Memory B cell (primary cell): ENCODE data around the gene KRT10.
"Not testable (repeated sequence)": the region's sequence is repeated elsewhere in the genome, so short reads cannot be mapped to it uniquely, and the experiment has no call there.

ENCODE experiments used
- ATAC-seq: fragments of 150-1000 bp; cut with Tn5 transposase; 2 replicates; pipeline ENCODE4 v1.10.0; 2021; ENCODE audit warnings: low read depth, mild to moderate bottlenecking, moderate library complexity
- DNase-seq, 2 donors: peaks; one replicate each; pipeline ENCODE4 v3.0.0; 2022; ENCODE audit warnings: low spot score in 2 of 2
- H3K27ac Mint-ChIP-seq: one replicate; pipeline ENCODE4 v1.8.0; 2022; ENCODE audit warnings: mild to moderate bottlenecking, moderate library complexity, mixed read lengths
- H3K27me3 Mint-ChIP-seq: one replicate; pipeline ENCODE4 v1.8.0; 2022; ENCODE audit warnings: mixed read lengths
- H3K36me3 Mint-ChIP-seq: one replicate; pipeline ENCODE4 v1.8.0; 2022; ENCODE audit warnings: mild to moderate bottlenecking, mixed read lengths
- H3K4me1 Mint-ChIP-seq: one replicate; pipeline ENCODE4 v1.8.0; 2022; ENCODE audit warnings: mixed read lengths
- H3K4me3 Mint-ChIP-seq: one replicate; pipeline ENCODE4 v1.8.0; 2022; ENCODE audit warnings: mild to moderate bottlenecking, moderate library complexity, mixed read lengths
- H3K9me3 Mint-ChIP-seq: one replicate; pipeline ENCODE4 v1.8.0; 2022; ENCODE audit warnings: mixed read lengths

Gene KRT10

GRCh38 chr17:40822132-40822812, at the start of gene KRT10:
Gene KRT10, minus strand, starts transcription at chr17:40822614. Its CDS starts 29 bp downstream, at chr17:40822585.
- H3K4me1 Mint-ChIP-seq = peaks cover 7% of the 10 kb centered on the region
- H3K27ac Mint-ChIP-seq = no peak within 1 kb of the TSS
- H3K4me3 Mint-ChIP-seq = no peak within 1 kb of the TSS
- DNase-seq (no peak), ATAC-seq (no peak)
- H3K36me3 Mint-ChIP-seq = peaks cover 19% of the 10 kb centered on the region
- H3K27me3 Mint-ChIP-seq = peaks cover 9% of the 10 kb centered on the region
- peaks cover 4% of the 10 kb centered on the region for H3K9me3 Mint-ChIP-seq

GRCh38 chr17:40871316-40871715, 48.9 kb upstream of the KRT10 start:
- H3K9me3 Mint-ChIP-seq = no peaks in the 10 kb centered on the region
- peaks cover 6% of the 10 kb centered on the region for H3K27me3 Mint-ChIP-seq
- H3K27ac Mint-ChIP-seq = no peak overlapping the region
- no peaks in the 10 kb centered on the region for H3K36me3 Mint-ChIP-seq
- ATAC-seq (no peak), DNase-seq (no peak)
- H3K4me1 Mint-ChIP-seq = no peaks in the 10 kb centered on the region
- H3K4me3 Mint-ChIP-seq = no peak overlapping the region

- Mint-ChIP-seq H3K4me3 (no peak overlapping the region), H3K27me3 (peaks cover 6% of the 10 kb centered on the region), H3K27ac (no peak overlapping the region), H3K9me3 (no peaks in the 10 kb centered on the region), H3K4me1 (no peaks in the 10 kb centered on the region), H3K36me3 (no peaks in the 10 kb centered on the region)
- ATAC-seq (no peak), DNase-seq (no peak)
These were observed 47.7 kb upstream of the KRT10 start for GRCh38 chr17:40870136-40870535.

GRCh38 chr17:40866838-40867237, 44.4 kb upstream of the KRT10 start, which contains the start of gene KRT12:
Gene KRT12, minus strand, starts transcription at chr17:40867223. Its CDS starts 37 bp downstream, at chr17:40867186.
- no peak for DNase-seq
- Mint-ChIP-seq H3K27me3 (peaks cover 9% of the 10 kb centered on the region), H3K4me1 (no peaks in the 10 kb centered on the region), H3K4me3 (no peak within 1 kb of the TSS), H3K27ac (no peak within 1 kb of the TSS), H3K9me3 (no peaks in the 10 kb centered on the region), H3K36me3 (no peaks in the 10 kb centered on the region)
- no peak for ATAC-seq

GRCh38 chr17:40864661-40865390, 42.4 kb upstream of the KRT10 start:
- H3K36me3 Mint-ChIP-seq = no peaks in the 10 kb centered on the region
- DNase-seq = no peak
- H3K4me1 Mint-ChIP-seq = no peaks in the 10 kb centered on the region
- H3K9me3 Mint-ChIP-seq = no peaks in the 10 kb centered on the region
- H3K4me3 Mint-ChIP-seq = no peak overlapping the region
- no peak overlapping the region for H3K27ac Mint-ChIP-seq
- H3K27me3 Mint-ChIP-seq = peaks cover 11% of the 10 kb centered on the region
- ATAC-seq = no peak

- Mint-ChIP-seq H3K9me3 (no peaks in the 10 kb centered on the region), H3K4me1 (no peaks in the 10 kb centered on the region), H3K27me3 (peaks cover 13% of the 10 kb centered on the region), H3K27ac (no peak overlapping the region), H3K4me3 (no peak overlapping the region), H3K36me3 (no peaks in the 10 kb centered on the region)
- DNase-seq (no peak), ATAC-seq (no peak)
These were observed 40.7 kb upstream of the KRT10 start for GRCh38 chr17:40862985-40863733.

GRCh38 chr17:40859536-40859935, 37.1 kb upstream of the KRT10 start:
- no peak overlapping the region for H3K27ac Mint-ChIP-seq
- H3K36me3 Mint-ChIP-seq = no peaks in the 10 kb centered on the region
- H3K4me3 Mint-ChIP-seq = no peak overlapping the region
- H3K27me3 Mint-ChIP-seq = peaks cover 11% of the 10 kb centered on the region
- ATAC-seq = no peak
- no peaks in the 10 kb centered on the region for H3K9me3 Mint-ChIP-seq
- no peak for DNase-seq
- H3K4me1 Mint-ChIP-seq = no peaks in the 10 kb centered on the region

- not testable (repeated sequence) for H3K9me3 Mint-ChIP-seq, H3K27ac Mint-ChIP-seq, DNase-seq, H3K4me1 Mint-ChIP-seq, ATAC-seq, H3K4me3 Mint-ChIP-seq, H3K36me3 Mint-ChIP-seq
- H3K27me3 Mint-ChIP-seq = peaks cover 11% of the 10 kb centered on the region
These were observed 36.3 kb upstream of the KRT10 start for GRCh38 chr17:40858667-40859066.

GRCh38 chr17:40857535-40857934, 35.1 kb upstream of the KRT10 start:
- Mint-ChIP-seq H3K27ac (no peak overlapping the region), H3K27me3 (peaks cover 13% of the 10 kb centered on the region), H3K36me3 (no peaks in the 10 kb centered on the region), H3K9me3 (no peaks in the 10 kb centered on the region), H3K4me3 (no peak overlapping the region), H3K4me1 (no peaks in the 10 kb centered on the region)
- DNase-seq (no peak), ATAC-seq (no peak)

GRCh38 chr17:40854175-40854814, 31.9 kb upstream of the KRT10 start:
- Mint-ChIP-seq H3K27me3 (peaks cover 14% of the 10 kb centered on the region), H3K27ac (no peak overlapping the region), H3K9me3 (no peaks in the 10 kb centered on the region), H3K4me3 (no peak overlapping the region), H3K4me1 (no peaks in the 10 kb centered on the region), H3K36me3 (no peaks in the 10 kb centered on the region)
- no peak for DNase-seq
- no peak for ATAC-seq

GRCh38 chr17:40852364-40852763, 29.9 kb upstream of the KRT10 start:
- no peaks in the 10 kb centered on the region for H3K4me1 Mint-ChIP-seq
- no peaks in the 10 kb centered on the region for H3K36me3 Mint-ChIP-seq
- no peak overlapping the region for H3K27ac Mint-ChIP-seq
- no peak overlapping the region for H3K4me3 Mint-ChIP-seq
- H3K27me3 Mint-ChIP-seq = peaks cover 13% of the 10 kb centered on the region
- H3K9me3 Mint-ChIP-seq = no peaks in the 10 kb centered on the region
- DNase-seq (no peak), ATAC-seq (no peak)

GRCh38 chr17:40850293-40850972, 28.0 kb upstream of the KRT10 start:
- H3K4me3 Mint-ChIP-seq = no peak overlapping the region
- H3K27ac Mint-ChIP-seq = no peak overlapping the region
- H3K36me3 Mint-ChIP-seq = no peaks in the 10 kb centered on the region
- H3K4me1 Mint-ChIP-seq = no peaks in the 10 kb centered on the region
- H3K9me3 Mint-ChIP-seq = no peaks in the 10 kb centered on the region
- DNase-seq (no peak), ATAC-seq (no peak)
- peaks cover 18% of the 10 kb centered on the region for H3K27me3 Mint-ChIP-seq

GRCh38 chr17:40849723-40850122, 27.3 kb upstream of the KRT10 start:
- H3K27me3 Mint-ChIP-seq = peaks cover 21% of the 10 kb centered on the region
- no peaks in the 10 kb centered on the region for H3K4me1 Mint-ChIP-seq
- no peaks in the 10 kb centered on the region for H3K36me3 Mint-ChIP-seq
- DNase-seq (no peak), ATAC-seq (no peak)
- H3K9me3 Mint-ChIP-seq = no peaks in the 10 kb centered on the region
- H3K4me3 Mint-ChIP-seq = no peak overlapping the region
- H3K27ac Mint-ChIP-seq = no peak overlapping the region
